HG03135 (cell line): Measurements from ENCODE around the gene GRIN3B.

Experiments
- ATAC-seq: cut with Tn5 transposase; IDR thresholded peaks from one replicate; pipeline ENCODE4 v1.9.1; 2021; ENCODE audit warnings: mild to moderate bottlenecking, moderate library complexity; ENCODE audit not compliant: unreplicated experiment

Gene GRIN3B

DNA sequence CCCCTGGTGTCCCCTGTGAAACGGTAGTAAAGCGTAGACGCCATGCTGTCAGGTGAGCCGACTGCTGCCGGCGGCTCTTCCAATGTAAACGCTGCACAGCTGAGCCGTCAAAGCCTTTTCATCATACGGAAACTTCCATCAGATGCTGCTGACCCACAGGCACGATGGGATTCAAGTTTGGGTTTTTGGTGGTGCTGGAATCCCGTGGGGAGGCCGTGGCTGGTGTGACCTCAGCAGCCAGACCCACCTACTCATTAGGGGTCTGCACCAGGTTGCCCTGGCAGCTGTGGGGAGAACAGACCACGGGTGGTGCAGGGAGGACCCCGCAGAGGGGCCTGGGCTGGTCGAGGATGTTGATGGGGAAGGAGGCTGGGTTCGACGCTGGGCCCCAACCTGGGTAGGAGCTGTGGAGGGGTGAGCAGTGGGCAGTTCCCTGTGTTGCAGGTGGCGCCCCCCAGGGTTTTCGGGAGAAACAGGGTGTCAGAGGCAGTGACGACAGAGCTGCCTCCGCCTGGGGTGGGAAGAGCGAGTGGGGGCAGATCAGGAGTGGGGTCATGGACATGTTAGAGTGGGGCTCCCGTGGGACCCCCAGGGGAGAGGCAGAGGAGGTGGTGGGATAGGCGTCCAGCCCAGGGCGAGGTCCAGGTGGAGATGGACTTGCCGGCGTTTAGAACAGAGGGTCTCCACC lies 6.6 kb downstream of the GRIN3B start:
- no peak for ATAC-seq

DNA sequence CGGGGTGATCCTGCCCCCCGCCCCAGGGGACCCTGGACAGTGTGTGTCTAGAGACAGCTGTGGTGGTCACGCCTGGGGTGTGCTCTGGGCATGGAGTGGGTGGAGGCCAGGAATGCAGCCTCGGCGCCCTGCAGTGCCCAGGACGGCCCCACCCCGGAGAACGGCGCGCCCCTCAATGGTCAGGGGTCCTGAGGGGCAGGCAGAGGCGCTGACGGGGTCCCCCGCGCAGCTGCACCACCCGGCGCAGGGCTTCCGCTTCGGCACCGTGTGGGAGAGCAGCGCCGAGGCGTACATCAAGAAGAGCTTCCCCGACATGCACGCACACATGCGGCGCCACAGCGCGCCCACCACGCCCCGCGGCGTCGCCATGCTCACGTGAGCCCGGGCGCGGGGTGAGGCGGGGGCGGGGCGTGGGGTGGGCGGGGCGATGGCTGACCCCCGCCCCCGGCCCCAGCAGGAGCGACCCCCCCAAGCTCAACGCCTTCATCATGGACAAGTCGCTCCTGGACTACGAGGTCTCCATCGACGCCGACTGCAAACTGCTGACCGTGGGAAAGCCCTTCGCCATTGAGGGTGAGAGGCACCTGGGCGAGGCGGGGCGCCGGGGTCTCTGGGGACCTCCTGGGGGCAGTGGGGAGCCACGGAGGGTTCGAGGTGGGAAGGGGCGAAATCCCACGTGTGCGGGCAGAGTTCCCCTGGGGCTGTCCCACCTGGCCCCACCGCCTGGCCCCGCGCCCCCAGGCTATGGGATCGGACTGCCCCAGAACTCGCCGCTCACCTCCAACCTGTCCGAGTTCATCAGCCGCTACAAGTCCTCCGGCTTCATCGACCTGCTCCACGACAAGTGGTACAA lies 7.4 kb downstream of the GRIN3B start:
- ATAC-seq, result no peak

DNA sequence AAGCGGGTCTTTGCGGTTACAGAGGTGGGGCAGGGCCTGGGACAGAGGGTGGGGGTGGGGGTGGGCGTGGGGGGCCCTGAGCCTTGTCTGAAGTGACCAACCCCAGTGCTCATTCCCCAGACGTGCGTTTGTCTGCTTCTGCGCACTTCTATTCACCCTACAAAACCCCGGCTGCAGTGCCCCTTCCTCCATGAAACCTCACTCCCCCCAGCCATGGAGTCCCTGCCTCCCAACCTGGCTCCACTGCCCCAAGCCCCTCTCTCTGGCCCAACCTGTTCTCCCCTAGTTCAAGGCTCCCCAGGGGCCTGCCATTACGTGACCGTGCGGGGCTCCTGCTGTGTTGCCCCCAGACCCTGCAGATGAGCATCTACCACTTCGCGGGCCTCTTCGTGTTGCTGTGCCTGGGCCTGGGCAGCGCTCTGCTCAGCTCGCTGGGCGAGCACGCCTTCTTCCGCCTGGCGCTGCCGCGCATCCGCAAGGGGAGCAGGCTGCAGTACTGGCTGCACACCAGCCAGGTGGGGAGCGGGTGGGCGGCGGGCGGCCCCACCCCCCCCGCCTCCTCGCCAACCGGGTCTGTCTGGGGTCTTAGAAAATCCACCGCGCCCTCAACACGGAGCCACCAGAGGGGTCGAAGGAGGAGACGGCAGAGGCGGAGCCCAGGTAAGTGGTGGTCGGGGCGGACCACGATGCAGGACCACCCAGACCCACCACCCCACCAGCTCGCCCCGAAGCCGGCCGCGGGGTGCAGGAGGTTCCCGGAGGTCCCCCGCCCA lies 8.2 kb downstream of the GRIN3B start:
- ATAC-seq, result no peak

DNA sequence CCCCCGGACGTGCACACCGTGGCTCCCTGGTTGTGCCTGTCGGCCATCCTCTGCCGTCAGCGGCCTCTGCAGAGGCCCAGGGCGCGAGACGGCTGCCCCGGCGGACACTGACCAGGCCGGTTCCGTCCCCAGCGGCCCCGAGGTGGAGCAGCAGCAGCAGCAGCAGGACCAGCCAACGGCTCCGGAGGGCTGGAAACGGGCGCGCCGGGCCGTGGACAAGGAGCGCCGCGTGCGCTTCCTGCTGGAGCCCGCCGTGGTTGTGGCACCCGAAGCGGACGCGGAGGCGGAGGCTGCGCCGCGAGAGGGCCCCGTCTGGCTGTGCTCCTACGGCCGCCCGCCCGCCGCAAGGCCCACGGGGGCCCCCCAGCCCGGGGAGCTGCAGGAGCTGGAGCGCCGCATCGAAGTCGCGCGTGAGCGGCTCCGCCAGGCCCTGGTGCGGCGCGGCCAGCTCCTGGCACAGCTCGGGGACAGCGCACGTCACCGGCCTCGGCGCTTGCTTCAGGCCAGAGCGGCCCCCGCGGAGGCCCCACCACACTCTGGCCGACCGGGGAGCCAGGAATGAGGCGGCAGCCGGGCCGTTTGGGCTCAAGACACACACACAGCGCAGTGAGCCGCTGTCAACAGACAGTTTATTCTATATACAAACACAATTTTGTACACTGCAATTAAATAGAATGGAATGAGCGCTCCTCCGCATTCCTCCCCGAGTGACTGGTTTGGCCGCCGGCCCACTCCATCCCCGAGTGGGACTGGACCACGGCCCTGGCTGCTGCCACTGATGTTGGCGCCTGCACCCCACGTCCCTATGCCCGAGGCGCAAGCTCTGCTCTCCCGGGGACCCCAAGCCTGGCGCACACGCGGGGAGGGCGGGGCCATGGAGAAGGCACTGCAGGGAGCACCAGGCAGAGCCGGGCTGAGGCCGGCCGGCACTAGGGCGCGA lies 9.1 kb downstream of the GRIN3B start:
- ATAC-seq, result no peak

DNA sequence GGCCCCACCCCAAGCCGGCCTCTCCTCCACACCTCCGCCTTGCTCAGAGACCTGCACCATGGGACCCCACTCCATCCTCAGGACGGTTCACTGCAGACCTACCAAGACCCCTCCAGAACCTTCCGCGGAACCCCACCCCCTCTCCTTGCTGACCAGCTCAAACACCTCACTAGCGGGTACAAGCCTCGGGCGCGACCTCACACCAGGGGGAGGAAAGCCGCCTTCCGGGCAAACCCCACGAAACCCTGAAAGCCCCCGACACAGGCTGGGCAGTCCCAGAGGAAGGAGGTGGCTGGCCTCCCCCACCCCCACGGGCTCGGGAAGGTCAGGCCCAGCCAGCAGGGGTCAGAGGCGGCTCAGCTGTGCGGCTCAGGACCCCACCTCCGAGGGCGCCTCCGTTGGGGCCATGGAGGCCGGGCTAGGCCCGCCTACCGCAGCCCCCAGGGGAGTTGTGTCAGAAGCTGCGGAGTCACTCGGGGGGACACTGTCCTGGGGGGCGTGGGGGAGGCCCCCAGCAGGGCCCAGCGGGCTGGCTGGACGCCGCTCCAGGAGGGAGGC lies 9.8 kb downstream of the GRIN3B start:
- ATAC-seq, result no peak

DNA sequence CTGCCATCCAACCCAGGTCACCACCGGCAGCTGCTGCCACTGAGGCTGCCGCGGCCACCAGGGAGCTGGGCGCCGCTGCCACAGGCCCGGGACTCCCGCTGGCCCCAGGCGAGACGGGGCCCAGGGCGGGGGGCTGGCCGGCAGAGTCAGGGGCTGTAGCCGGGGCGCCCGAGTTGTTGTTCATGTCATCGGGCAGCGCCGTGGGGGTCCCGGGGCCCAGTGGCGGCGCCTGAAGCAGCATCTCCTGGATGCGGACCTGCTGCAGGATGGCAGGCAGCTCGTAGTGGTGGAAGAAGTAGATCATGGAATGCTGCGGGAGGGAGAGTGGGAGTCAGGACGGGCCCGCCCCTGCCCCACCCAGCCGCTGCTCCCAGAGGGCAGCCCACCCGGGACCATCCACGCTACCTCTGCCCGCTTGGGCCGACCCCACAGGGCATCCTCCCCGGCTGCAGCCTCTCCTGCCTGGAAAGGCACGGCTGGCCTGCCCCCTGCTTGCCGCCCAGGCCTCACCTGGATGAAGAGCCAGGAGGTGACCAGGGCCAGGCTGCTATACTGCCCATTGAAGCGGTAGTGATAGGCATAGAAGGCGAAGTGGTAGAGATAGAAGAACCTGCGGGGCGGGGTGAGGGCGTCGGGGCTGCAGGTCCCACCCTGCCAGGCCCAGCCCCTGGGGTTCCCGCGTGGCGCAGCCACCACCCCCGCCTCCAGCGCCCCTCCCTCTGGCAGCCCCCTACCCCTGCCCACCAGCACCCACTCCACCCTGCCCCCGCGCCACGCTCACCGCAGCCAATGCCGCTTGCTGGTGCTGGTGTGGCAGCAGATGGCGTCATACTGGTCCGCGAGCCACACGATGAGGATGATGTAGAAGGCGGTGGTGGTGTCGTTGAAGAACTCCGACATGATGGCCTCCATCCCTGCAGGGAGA lies 10.6 kb downstream of the GRIN3B start:
- ATAC-seq, result no peak

DNA sequence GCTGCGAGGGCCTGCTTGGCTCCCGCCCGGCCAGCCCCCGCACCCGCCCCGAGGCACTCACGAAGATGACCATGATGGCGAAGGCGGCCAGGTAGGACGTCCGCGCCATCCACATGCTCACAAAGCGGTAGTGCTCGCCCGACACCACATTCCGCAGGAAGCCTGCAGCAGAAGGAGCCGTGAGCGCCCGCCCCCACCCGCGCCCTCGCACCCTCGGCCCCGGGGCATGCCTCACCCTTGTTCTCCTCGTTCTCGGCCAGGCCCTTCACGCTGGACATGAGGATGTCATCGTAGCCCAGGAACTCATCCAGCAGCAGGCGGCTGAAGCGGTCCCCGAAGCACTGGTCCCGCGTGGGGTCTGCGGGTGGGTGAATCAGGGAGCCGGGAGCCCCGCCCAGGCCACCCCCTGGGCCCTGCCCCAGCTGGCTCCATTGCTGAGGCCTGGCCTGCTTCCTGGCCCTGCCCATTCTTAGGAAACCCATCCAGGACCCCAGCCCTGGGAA lies 11.7 kb downstream of the GRIN3B start:
- ATAC-seq, result no peak

DNA sequence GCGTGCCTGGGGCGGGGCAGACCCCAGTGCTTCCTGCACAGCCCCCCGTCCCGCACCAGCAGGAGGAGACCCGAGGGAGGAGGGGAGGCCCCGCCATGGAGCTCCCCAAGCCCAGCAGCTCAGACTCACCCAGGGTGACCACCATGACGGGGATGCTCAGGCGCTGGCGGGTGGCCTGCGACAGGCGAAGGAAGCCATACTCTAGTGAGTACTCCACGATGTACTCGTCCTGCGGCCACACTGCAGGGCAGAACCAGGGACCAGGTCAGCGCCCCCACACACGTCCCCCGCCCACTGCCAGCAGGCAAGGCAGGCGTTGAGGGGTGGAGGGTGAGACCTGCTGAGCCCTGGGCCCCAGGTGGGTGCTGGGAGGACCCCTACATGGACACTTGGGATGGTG lies 12.1 kb downstream of the GRIN3B start:
- ATAC-seq, result no peak

DNA sequence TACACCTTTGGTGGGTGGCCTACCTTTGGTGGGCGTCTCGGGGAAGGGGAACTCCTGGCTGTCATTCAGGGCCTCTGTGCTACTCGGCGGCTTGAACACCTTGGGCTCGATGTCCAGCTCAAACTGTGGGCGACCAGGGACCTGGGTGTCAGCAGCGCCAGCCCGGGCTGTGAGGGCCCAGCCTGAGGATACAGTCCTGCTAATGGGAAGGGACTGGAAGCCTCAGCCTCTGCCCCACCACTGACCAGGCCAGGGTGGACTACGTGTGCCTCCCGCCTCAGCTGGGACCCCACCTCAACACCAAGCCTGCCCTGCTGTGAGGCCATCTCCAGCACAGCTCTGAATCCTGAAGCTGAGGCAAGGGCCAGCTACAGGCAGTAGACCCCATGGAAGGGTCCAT lies 13.0 kb downstream of the GRIN3B start:
- no peak for ATAC-seq

DNA sequence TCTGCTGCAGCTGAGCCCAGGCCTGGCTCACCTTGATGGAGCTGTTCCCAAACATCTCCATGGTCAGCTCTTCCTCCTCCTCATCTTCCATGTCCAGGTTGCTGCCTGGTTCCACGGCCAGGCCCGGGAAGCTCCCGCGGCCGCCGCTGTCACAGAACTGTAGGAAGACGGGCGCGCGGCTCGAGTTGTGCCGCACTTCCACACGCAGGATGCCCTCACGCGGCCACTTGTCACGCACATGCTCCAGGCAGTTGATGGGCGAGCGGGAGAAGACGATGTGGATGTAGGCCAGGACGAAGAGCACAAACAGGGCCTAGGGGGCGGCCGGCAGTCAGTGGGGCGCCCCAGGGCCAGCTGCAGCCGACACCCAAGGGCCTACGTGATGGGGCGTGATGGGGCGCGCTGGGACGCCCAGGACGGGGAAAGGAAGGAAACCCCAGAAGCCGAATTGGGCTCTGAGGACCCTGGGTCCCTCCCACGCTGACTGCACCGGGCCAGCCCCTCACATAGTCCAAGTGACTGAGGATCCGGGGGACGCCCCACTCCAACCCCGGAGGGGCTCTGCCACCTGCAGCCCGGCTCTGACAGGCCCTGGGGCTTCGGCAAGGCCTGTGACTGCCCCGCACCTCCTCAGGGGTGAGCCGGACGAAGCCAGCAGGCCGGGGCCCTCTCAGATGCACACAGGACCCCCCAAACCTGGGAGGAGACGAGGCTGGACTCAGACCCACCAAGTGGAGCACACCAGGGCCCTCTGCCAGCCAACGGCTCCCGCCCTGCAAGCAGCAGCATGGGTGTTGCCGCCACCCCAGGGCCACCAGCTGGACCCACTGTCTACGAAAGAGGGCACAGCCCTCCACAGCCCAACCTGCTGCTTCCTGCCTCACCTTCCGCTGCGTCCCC lies 14.2 kb downstream of the GRIN3B start:
- ATAC-seq, result no peak

DNA sequence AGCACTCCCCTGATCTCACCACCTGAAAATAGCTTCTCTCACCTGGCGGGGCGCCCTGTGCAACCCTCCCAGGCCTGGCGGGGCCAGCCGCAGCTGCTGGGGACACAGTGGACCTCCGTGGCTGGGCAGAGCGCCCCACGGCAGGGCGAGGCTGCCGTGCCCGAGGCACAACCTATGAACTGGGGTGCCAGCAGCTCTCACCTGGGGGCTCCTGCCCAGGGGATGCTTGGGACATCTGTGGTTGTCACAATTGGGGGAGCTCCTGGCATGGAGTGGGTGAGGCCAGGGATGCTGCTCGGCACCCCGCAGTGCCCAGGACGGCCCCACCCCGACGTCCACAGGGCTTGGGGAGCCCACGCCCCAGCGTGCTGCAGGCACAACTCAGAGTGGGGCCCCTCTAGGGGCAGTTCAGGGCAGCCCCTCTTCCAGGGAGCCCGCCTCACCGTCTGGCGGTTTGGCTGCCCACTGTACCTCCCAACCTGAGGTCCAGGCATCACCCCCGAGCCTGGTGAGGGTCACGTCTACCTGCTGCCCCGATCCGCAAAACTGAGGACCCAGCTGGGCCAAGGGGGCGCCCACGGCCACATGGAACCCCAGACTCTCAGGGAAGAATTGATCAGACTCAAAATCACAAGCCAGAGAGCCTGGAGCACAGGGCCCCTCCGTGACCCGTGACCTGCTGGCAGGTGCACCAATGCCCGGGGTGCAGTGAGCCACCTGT lies 15.0 kb downstream of the GRIN3B start:
- ATAC-seq, result no peak

DNA sequence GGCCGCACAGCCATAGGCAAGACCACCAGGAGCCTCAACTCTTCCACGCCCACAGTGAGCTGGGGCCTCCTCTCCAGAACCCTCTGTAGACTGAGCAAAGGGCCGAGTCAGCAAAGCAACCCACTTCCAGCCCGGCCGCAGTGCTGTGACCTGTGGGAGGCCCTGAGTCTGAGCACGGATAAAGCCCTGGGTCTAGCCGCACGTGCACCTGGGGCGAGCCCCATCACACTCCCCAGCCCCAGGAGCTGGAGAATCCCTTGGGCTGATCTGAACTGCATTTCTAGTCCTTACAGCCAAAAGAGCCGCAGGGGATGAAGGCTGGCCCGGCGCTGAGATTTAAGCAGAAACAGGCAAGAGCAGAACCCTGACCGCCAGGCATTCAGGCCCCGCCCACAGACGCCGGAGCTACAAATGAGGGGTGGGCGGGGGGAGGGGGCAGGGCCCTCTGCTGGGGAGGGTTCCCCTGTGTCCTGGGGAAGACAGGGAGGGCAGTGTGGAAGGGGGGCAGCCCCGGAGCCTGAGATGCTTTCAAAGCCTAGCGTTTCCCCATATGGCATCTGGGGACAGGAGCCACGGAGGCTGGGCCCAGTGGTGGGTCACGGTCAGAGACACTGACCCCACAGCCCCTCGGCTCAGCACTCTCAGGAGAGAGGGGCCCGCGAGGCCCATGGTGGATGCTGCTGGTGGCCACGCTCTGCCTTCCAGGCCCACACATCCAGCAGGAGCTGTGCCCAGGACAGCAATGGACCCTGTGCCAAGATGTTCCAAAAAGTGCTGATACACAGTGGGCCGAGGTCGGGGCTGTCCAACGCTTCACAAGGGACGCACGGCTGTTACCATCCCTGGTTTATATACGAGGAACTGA lies 15.8 kb downstream of the GRIN3B start:
- no peak for ATAC-seq

DNA sequence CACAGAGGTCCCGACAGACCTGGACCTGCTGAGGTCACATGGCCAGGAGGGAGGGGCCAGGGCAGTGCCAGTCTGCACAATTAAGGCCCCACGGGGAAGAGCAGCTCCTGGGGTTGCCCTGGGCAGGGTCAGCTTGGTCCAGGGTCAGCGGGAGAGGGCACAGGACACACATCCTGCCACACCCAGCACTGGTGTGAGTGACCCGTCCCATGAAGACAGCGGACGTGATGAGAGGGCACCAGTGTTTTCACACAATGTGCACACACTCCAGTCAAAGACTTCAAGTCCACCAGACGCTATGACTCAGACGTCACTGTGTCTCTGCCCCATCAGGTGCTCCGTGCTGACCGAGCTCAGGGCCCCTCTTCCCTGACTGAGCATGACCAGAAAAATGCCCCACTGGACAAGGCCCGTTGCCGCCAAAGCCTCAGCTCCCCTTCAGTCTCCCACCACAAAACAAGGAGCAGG lies 16.5 kb downstream of the GRIN3B start:
- no peak for ATAC-seq

DNA sequence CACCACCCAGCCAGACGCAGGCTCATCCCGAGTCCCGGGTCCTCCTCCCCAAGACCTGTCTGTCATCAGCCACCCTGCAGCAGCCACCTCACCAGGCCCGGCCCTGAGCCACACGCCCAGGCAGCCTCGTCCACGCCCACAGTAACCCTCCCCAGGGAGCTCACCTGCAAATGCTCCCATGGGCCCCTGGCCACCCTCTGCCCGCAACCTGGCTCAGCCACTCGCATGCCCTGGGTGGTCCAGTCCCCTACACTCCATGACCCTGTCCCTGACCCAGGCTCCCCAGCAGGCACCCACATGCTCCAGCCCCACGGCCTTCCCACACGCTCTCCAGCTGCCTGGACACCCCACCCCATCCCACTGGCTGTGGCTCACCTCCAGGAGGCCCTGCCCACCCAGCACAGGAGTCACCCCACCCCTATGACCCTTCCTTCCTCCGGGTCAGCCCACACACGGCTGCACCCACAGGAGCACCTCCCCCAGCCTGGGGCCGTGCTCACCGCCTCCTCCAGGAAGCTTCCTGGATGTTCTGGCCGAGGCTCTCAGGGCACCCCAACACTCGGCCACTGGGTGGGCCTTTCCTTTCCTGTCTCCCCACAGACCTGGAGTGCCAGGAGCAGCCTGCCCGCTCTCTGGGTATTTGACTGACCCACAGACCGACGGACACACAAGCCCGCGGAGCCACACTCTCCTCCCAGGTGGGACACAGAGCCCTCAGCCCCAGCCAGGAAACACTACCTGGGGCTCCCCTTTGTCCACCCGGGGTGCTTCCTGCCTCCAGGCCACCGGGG lies 17.1 kb downstream of the GRIN3B start:
- no peak for ATAC-seq

DNA sequence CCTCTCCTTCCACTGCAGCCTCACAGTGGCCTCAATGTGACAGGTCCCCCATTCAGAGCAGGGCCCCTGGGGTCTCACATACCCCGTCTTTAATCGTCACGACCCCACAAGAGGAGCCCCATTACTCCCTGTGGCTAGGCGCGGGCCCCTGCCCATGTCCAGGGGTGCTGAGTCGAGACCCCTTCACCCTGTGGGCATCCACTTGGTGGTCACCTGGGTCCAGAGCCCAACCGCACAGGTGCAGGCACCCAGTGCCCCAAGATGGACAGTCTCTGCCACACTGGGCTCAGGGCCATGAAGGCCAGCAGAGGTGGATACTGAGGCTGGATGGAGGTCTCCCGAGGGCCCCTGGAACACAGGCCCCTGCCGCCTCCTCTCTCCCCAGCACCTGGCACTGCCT lies 17.7 kb downstream of the GRIN3B start:
- no peak for ATAC-seq
